Kidney (tissue), 14 donors: ENCODE results near the gene LITAF. TPM values are rescaled to one million over a fixed set of nuclear protein-coding genes. Genes with fewer than 3 reads are reported as not detected.

Source experiments
- DNase-seq, 5 donors: peaks; one replicate each; pipeline ENCODE4 v3.0.0-alpha.2; 2013 to 2020
- FAIRE-seq: peaks from 2 replicates; lab custom pipeline; 2012; peaks lifted over from hg19 to GRCh38; lab: Jason Lieb, UNC
- H3K27ac ChIP-seq, 2 donors: one replicate each; pipeline ENCODE4 v1.7.0; 2013; ENCODE audit warnings: low read depth in 2 of 2, low read length in 2 of 2, inconsistent platforms in 1 of 2
- H3K27me3 ChIP-seq: one replicate; pipeline ENCODE4 v1.7.1; 2013; ENCODE audit warnings: low read length, inconsistent platforms; ENCODE audit not compliant: control insufficient read depth, insufficient read depth
- H3K36me3 ChIP-seq, 3 donors: one replicate each; pipeline versions ENCODE4 v1.7.0 to v1.7.1; 2013; ENCODE audit warnings: low read length in 3 of 3, control low read depth in 1 of 3, inconsistent platforms in 1 of 3; ENCODE audit not compliant: insufficient read depth in 3 of 3, control insufficient read depth in 2 of 3
- H3K4me1 ChIP-seq, 3 donors: one replicate each; pipeline versions ENCODE4 v1.7.0 to v1.7.1; 2013; ENCODE audit warnings: low read length in 3 of 3, inconsistent platforms in 1 of 3, low read depth in 1 of 3; ENCODE audit not compliant: control insufficient read depth in 2 of 3, insufficient read depth in 2 of 3
- H3K4me3 ChIP-seq, 3 donors: one replicate each; pipeline versions ENCODE4 v1.7.0 to v1.8.1; 2013; ENCODE audit warnings: low read length in 3 of 3, control low read depth in 1 of 3, inconsistent platforms in 1 of 3
- H3K9ac ChIP-seq, 3 donors: one replicate each; pipeline versions ENCODE4 v1.7.0 to v1.7.1; 2013; ENCODE audit warnings: low read length in 3 of 3, control low read depth in 1 of 3, inconsistent platforms in 1 of 3
- H3K9me3 ChIP-seq, 3 donors: one replicate each; pipeline versions ENCODE4 v1.7.0 to v1.7.1; 2013; ENCODE audit warnings: low read length in 3 of 3, control low read depth in 1 of 3, inconsistent platforms in 1 of 3; ENCODE audit not compliant: control insufficient read depth in 2 of 3, insufficient read depth in 1 of 3
- intact Hi-C: fragments of 100-400 bp; cut with DNase I; formaldehyde crosslinking; loops from one replicate; pipeline ENCODE4 v1.11.1; 2022
- polyA plus RNA-seq: library from polyadenylated mRNA; stranded (reverse); fragments of 350-450 nt; fragmentation: Illumina TruSeq; extraction: RNeasy Lipid Tissue Mini Kit (QIAGEN cat#74804); gene quantifications from one replicate; pipeline ENCODE4 v1.2.3, GENCODE V29; 2014; ENCODE audit warnings: low read depth, low replicate concordance; ENCODE audit not compliant: insufficient read depth
- total RNA-seq: library from RNA; stranded (reverse); fragmentation: NEBNext Ultra II Directional; extraction: Animal tissue kit (Norgen Biotek cat#: 25700); gene quantifications from one replicate; pipeline ENCODE4 v1.2.1, GENCODE V29; 2021
- TF ChIP-seq, protein P1 (sequence below): IDR thresholded peaks from 3 replicates; pipeline ENCODE4 v1.5.1; 2012; ENCODE audit warnings: mild to moderate bottlenecking, moderate library complexity, borderline replicate concordance; ENCODE audit not compliant: insufficient read depth; ENCODE audit errors: extremely low read depth
- donor health status: control.
- donor health status: control.
- donor health status: control.
- donor health status: control.
- donor health status: control.
- donor health status: DM: yes; HTN: yes; CAD: no.
- donor health status: Normal renal cell carcinoma (clear cell type).

Gene LITAF
- total and polyA plus RNA-seq, 2 donors from 2014 or later = 121 to 171 TPM

DNA sequence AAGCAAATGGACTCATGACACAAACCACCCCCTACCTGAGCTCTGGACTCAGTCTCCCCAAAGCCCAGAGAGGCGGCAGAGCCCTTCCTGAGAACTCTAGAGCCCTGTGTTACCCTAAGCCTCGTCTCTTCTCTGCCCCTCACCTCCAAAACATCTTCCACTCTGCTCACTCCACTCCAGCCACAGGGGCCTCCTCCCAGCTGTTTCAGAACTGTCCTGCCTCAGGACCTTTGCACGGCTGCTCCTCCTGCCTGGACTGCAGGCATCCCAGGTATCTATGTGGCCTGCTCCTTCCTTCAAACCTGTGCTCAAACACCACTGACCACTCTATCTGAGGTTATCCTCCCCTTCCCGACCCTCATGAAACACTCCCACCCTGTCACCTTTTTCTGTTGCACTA, 12.9 kb upstream of the LITAF start:
- TF ChIP-seq, protein P1, sequence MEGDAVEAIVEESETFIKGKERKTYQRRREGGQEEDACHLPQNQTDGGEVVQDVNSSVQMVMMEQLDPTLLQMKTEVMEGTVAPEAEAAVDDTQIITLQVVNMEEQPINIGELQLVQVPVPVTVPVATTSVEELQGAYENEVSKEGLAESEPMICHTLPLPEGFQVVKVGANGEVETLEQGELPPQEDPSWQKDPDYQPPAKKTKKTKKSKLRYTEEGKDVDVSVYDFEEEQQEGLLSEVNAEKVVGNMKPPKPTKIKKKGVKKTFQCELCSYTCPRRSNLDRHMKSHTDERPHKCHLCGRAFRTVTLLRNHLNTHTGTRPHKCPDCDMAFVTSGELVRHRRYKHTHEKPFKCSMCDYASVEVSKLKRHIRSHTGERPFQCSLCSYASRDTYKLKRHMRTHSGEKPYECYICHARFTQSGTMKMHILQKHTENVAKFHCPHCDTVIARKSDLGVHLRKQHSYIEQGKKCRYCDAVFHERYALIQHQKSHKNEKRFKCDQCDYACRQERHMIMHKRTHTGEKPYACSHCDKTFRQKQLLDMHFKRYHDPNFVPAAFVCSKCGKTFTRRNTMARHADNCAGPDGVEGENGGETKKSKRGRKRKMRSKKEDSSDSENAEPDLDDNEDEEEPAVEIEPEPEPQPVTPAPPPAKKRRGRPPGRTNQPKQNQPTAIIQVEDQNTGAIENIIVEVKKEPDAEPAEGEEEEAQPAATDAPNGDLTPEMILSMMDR = no peak
- no peak overlapping the region for H3K27ac ChIP-seq
- intact Hi-C loops = no loop called here
- no peak overlapping the region for H3K9ac ChIP-seq
- H3K4me3 ChIP-seq = no peak overlapping the region
- H3K36me3 ChIP-seq = no peaks in the 10 kb centered on the region
- DNase-seq = no peak
- no peaks in the 10 kb centered on the region for H3K27me3 ChIP-seq
- no peak for FAIRE-seq
- H3K4me1 ChIP-seq = peaks cover 0 to 17% (median 9%) of the 10 kb centered on the region in 3 donors
- no peaks in the 10 kb centered on the region for H3K9me3 ChIP-seq

DNA sequence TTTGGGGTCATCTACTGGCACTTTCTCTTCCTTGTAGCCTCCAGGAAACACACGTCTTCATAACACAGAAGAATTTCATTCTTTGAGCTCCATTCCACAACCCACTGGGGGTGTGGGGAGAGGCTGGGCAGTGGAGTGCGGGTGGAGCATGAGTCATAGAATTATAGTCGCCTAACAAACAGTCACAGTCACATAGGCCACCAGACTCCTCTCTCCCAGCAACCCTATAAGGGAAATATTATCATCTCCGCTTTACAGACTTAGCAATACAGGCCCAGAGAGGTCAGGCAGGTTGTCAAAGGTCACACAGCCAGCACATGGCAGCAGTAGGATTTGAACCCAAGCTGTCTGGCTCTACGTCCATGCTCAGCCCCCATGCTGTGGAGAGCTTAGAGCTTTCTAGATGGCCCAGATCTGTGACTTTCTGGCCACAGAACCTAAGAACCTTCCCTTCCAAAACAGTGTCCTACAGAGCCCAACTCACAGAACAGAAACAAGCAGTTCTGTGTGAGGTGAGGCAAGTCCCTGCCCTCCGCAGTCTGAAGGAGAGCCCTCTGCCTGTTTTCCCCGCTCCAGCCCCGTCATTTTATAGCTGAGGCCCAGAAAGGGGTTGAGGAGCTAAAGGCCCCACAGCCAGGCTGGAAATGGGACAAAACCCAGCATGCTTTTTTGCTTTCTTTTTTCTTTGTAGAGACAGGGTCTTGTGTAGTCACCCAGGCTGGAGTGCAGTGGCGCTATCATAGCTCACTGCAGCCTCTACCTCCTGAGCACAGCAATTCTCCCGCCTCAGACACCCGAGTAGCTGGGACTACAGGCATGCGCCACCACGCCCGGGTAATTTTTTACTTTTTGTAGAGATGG, 10.7 kb upstream of the LITAF start:
- Histone ChIP-seq H3K4me1 (peaks cover 0 to 9% (median 8%) of the 10 kb centered on the region in 3 donors), H3K27ac (peak overlapping the region; percentile 82 to 86), H3K36me3 (no peaks in the 10 kb centered on the region), H3K27me3 (no peaks in the 10 kb centered on the region), H3K9me3 (no peaks in the 10 kb centered on the region), H3K9ac (peak overlapping the region in 2 of 3 donors; percentile 32 to 59), H3K4me3 (no peak overlapping the region)
- TF ChIP-seq, protein P1 = no peak
- peak in 4 of 5 donors; percentile 64 to 88 (median 80) for DNase-seq
- intact Hi-C loops = no loop called here
- no peak for FAIRE-seq

DNA sequence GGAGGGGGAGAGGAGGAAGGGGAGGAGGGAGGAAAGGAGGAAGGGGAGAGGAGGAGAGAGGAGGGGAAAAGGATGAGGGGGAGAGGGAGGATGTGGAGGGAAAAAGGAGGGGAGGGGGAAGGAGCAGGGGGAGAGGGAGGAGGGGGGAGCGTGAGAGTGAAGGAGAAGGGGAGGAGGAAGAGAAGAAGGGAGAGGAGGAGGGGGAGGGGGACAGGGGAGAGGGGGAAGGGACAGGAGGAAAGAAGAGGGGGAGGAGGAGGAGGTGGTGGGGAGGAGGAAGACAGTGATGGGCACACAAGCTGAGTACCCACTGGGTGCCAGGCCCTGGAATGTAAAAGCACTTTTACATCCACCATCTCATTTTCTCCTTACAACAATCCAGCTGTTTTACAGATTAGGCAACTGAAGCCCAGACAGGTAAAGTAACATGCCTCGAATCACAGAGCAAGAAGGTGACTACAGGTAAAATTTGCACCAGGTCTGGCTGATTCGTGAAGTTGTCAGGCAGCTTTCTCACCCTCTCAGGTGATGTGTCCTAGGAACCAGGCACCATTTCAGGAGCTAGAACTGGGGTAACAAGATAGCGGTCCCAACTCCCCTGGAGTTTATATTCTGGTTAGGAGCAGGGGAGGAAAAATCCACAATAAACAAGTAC, 10.0 kb upstream of the LITAF start:
- FAIRE-seq (no peak), DNase-seq (peak in 1 of 5 donors; percentile 69)
- peak overlapping the region in 1 of 3 donors; percentile 59 for H3K9ac ChIP-seq
- H3K27me3 ChIP-seq = no peaks in the 10 kb centered on the region
- no peak overlapping the region for H3K4me3 ChIP-seq
- no peaks in the 10 kb centered on the region for H3K36me3 ChIP-seq
- no peaks in the 10 kb centered on the region for H3K9me3 ChIP-seq
- intact Hi-C loops = no loop called here
- H3K27ac ChIP-seq = peak overlapping the region; percentile 82 to 86
- TF ChIP-seq, protein P1 = no peak
- H3K4me1 ChIP-seq = peaks cover 0 to 9% (median 8%) of the 10 kb centered on the region in 3 donors
